Muscle of leg (tissue), 11 donors: Measurements from ENCODE around the gene TFRC. TPM values are rescaled to one million over a fixed set of nuclear protein-coding genes. Genes with fewer than 3 reads are reported as not detected.
A peak's percentile ranks its signal among the peaks of the same experiment; 100 is the strongest.

ENCODE experiments used
- DNase-seq: peaks from one replicate; pipeline ENCODE4 v3.0.0; 2013
- H3K27ac ChIP-seq: one replicate; pipeline ENCODE4 v1.5.1; 2013; ENCODE audit warnings: mild to moderate bottlenecking, low read length, control low read depth
- H3K27me3 ChIP-seq: one replicate; pipeline ENCODE4 v1.6.1; 2013; ENCODE audit warnings: low read length; ENCODE audit not compliant: control insufficient read depth, insufficient read depth
- H3K36me3 ChIP-seq: one replicate; pipeline ENCODE4 v1.6.1; 2013; ENCODE audit warnings: low read length; ENCODE audit not compliant: control insufficient read depth, insufficient read depth
- H3K4me1 ChIP-seq: one replicate; pipeline ENCODE4 v1.6.1; 2013; ENCODE audit warnings: low read length; ENCODE audit not compliant: control insufficient read depth, insufficient read depth
- H3K4me3 ChIP-seq: one replicate; pipeline ENCODE4 v1.5.1; 2013; ENCODE audit warnings: low read length, control low read depth
- H3K9me3 ChIP-seq: replicated peaks from 2 replicates; pipeline ENCODE4 v1.6.1; 2013; ENCODE audit warnings: low read depth, low read length; ENCODE audit not compliant: control insufficient read depth
- WGBS: methylation state at CpG from one replicate; pipeline ENCODE4 v1.1.5; 2013; ENCODE audit warnings: missing lambda C conversion rate; ENCODE audit not compliant: insufficient coverage; 5-methylcytosine and 5-hydroxymethylcytosine counted together
- polyA plus RNA-seq, 8 donors: library from polyadenylated mRNA; unstranded; fragments of 120-200 nt; gene quantifications; one replicate each; pipeline versions ENCODE4 v1.2.1 to v1.2.3, GENCODE V29; 2013; ENCODE audit warnings: inconsistent platforms in 1 of 8, low replicate concordance in 1 of 8; ENCODE audit not compliant: insufficient read length in 8 of 8, insufficient read depth in 1 of 8
- total RNA-seq: library from RNA; stranded (reverse); fragments of 120-200 nt; gene quantifications from one replicate; pipeline ENCODE4 v1.2.4, GENCODE V29; 2013

TFRC gene
- total and polyA plus RNA-seq, 9 donors: 24.7 to 46.2 (median 32.1) TPM

DNA sequence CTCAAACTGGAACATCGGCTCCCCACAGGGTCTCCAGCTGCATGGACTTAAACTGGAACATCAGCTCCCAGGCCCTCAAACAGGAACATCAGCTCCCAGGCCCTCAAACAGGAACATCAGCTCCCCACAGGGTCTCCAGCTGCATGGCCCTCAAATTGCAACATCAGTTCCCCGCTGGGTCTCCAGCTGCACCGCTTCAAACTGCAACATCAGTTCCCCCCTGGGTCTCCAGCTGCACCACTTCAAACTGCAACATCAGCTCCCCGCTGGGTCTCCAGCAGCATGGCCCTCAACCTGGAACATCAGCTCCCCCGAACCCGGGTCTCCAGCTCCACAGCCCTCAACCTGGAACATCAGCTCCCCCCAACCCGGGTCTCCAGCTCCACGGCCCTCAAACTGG, 82.0 kb downstream of the TFRC start:
- Histone ChIP-seq H3K4me3 (no peak overlapping the region), H3K4me1 (no peaks in the 10 kb centered on the region), H3K9me3 (no peaks in the 10 kb centered on the region), H3K36me3 (no peaks in the 10 kb centered on the region), H3K27ac (no peak overlapping the region), H3K27me3 (peaks cover 12% of the 10 kb centered on the region)
- 72% methylated on average over 6 of the region's 8 CpGs for WGBS
- DNase-seq: peak; percentile 11

Other genes with a start within 250 kb of the TFRC start
- gene TNK2, start 173.5 kb downstream of the TFRC start, total RNA-seq: 25.6 TPM
- gene TNK2, start 173.5 kb downstream of the TFRC start, polyA plus RNA-seq: 100 to 1,000 TPM in 5 of 8 donors, 10 to 100 TPM in 3; 58.5 to 135 (median 107) TPM
- gene ZDHHC19, start 129.3 kb upstream of the TFRC start, total RNA-seq: not detected
- under 1 TPM in 2 of 8 donors, not detected in 6; 0.24 to 0.32 TPM for gene ZDHHC19, start 129.3 kb upstream of the TFRC start, polyA plus RNA-seq
- gene SLC51A, start 134.4 kb upstream of the TFRC start, total RNA-seq: 0.44 TPM
- 1 to 10 TPM; 4.4 to 9.0 (median 6.7) TPM for gene SLC51A, start 134.4 kb upstream of the TFRC start, polyA plus RNA-seq
- 34.7 TPM for gene PCYT1A, start 205.6 kb upstream of the TFRC start, total RNA-seq
- 10 to 100 TPM; 29.9 to 41.9 (median 37.4) TPM for gene PCYT1A, start 205.6 kb upstream of the TFRC start, polyA plus RNA-seq
- gene DYNLT2B, start 236.2 kb upstream of the TFRC start, total RNA-seq: 8.8 TPM
- gene DYNLT2B, start 236.2 kb upstream of the TFRC start, polyA plus RNA-seq: 10 to 100 TPM in 6 of 8 donors, 1 to 10 TPM in 2; 8.3 to 13.6 (median 10.8) TPM